ENCODE data around the gene FOXC1. TPM values are rescaled to one million over a fixed set of nuclear protein-coding genes. Genes with fewer than 3 reads are reported as not detected.

The FOXC1 gene
- polyA plus RNA-seq (ENCODE audit: insufficient read length in 3 of 3), result 10 to 100 TPM; 80.3 to 84.8 (median 82.5) TPM

DNA sequence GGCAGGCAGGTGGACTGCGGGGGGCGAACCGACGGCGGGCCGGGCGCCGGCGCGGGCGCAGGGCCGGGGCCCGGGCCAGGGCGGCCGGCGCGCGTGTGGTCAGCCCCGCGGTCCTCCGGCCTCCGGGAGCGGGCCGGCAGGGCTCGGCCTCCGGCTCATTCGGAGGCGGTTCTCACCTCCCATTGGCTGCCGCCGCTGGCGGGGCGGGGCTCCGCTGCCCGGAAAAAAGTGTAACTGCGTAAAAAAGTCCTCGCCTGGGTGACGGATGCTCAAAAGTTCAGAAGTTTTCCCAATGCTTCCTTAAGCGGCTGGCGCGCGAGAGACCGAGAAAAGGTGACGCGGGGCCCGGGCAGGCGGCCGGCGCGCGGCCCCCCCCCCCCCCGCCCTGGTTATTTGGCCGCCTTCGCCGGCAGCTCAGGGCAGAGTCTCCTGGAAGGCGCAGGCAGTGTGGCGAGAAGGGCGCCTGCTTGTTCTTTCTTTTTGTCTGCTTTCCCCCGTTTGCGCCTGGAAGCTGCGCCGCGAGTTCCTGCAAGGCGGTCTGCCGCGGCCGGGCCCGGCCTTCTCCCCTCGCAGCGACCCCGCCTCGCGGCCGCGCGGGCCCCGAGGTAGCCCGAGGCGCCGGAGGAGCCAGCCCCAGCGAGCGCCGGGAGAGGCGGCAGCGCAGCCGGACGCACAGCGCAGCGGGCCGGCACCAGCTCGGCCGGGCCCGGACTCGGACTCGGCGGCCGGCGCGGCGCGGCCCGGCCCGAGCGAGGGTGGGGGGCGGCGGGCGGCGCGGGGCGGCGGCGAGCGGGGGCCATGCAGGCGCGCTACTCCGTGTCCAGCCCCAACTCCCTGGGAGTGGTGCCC is at the start of gene FOXC1:
TSS of gene FOXC1 (plus strand) at position 268 of the 849 bp plus-strand sequence. CDS start at position 799, 531 bp downstream.
- no peak for DNase-seq (ENCODE audit: low read depth in 3 of 3, low spot score in 2 of 3)

DNA sequence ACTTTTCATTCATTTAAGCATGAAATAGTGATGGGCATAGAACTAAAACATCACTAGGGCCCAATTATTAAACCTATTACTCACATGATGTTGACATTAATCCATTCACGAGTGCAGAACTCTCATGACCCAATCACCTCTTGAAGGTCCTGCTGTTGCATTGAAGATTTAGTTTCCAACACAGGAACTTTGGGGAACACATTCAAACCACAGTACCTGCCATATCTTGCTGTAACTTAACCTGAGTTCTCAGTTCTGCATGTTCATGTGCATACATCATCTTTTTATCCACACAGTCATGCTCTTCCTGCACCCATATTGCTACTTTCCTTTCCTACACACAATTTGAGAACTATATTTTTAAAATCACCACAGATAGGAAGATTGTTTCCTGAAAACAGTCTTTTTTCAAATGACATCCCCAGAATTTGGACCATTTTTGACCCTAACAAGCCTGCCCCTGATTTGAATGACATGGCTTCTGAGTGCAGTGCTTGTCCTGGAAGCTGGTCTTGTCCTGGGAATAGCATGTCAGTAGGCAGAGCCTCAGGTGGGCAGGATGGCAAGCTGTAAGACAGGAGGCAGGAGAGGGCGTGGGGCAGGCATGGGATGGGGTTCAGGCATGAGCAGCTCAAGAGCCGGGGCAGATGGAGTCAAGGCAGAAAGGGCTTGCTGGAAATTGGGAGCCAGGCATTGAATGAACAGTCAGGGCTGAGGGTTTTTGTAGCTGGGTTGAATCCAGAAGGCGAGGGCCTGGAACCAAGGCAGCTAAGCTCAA is 49.2 kb upstream of the FOXC1 start:
- DNase-seq (ENCODE audit: low read depth in 3 of 3, low spot score in 2 of 3), result no peak

DNA sequence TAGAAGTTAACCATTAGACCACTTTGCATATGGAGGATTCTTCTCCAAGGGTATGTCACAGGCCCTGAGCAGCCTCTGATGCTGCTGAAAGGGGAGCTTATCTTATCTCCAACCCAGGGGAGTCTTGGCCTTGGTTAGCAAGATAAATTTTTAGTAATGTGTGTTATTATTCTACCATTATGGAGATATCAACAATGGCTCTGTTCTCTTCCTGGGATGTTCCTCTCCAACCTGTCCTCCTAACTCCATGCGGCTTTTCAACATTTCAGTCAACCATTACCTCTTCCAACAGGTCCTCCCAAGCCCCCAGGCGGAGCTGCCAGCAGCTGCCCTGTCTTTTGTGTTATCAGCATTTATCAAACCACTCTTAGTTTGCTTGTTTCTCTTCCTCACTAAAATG is 48.4 kb upstream of the FOXC1 start:
- DNase-seq (ENCODE audit: low read depth in 3 of 3, low spot score in 2 of 3), result no peak

DNA sequence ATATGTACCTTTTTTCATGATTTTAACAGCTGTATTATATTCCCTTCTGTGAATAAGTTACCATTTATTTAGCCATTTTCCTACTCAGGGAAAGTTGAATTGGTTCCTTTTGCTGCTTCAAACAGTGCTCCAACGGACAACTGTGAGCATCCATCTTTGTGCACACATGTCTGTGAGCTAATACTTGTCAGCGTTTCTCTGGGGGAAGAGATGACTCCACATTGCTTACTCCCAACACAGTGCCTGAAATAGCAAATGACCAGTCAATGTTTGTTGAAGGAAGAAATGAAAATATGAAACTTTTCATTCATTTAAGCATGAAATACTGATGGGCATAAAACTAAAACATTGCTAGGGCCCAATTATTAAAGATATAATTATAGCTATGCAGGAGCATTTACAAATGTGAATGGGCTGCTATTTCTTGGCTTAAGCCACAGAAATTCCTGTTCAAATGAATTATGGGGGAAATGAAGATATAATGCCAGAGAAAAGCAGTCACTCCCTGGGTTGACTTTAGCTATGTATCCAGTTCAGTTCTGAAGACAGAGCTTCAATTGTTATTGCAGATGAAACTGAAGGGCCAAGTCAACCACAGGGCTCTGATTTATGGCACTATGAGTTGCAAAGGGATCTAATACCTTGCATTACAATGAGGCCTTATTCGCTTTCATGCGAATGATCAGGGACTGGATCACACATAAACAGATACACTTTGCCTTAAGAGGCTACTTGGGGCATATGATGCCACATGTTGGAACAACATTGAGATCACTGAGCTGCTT is 47.4 kb upstream of the FOXC1 start:
- no peak for DNase-seq (ENCODE audit: low read depth in 3 of 3, low spot score in 2 of 3)

DNA sequence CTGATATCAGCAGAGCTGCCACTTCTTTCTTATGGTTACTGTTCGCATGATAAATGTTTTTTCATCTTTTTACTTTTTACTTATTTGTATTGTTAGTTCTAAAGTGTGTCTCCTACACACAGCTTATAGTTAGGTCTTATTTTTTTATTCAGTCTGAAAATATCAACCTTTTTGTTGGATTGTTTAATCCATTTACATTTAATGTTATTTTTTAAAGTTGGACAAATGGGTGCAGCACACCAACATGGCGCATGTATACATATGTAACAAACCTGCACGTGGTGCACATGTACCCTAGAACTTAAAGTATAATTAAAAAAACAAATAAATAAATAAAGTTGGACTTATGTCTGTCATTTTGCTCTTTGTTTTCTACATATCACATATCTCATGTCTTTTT is 40.3 kb upstream of the FOXC1 start:
- DNase-seq (ENCODE audit: low read depth in 3 of 3, low spot score in 2 of 3), result no peak

DNA sequence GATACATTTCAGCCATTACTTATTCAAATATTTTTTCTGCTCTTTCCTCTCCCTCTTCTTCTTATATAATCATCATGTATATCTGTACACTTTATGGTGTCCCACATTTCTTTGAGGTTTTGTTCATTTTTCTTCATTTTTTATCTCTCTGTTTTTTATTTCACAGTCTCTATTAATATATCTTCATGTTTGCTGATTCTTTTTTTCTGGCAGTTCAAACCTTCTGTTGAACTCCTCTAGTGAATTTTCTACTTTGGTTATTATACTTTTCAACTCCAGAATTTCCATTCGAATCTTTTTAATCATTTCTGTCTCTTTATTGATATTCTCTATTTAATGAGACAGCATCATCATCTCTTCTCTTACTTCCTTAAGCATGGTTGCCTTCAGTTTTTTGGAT is 38.9 kb upstream of the FOXC1 start:
- DNase-seq (ENCODE audit: low read depth in 3 of 3, low spot score in 2 of 3), result no peak

DNA sequence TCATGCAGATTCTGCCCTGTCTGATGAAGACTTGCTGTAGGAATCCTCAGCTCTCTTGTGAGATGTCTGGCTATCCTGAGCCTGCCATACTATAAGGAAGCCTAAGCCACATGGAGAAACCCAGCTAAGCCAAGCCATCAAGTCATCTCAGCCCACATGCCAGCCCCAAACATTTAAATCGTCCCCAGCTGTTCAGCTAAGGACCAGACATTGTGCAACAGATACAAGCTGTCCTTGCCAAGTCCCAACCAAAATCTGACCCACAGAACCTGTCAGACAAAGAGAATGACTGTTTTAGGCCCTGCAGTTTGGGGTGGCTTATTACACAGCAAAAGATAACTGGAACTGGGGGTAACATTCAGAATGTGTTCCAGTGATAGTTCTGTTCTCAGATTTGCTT is 36.8 kb upstream of the FOXC1 start:
- no peak for DNase-seq (ENCODE audit: low read depth in 3 of 3, low spot score in 2 of 3)

DNA sequence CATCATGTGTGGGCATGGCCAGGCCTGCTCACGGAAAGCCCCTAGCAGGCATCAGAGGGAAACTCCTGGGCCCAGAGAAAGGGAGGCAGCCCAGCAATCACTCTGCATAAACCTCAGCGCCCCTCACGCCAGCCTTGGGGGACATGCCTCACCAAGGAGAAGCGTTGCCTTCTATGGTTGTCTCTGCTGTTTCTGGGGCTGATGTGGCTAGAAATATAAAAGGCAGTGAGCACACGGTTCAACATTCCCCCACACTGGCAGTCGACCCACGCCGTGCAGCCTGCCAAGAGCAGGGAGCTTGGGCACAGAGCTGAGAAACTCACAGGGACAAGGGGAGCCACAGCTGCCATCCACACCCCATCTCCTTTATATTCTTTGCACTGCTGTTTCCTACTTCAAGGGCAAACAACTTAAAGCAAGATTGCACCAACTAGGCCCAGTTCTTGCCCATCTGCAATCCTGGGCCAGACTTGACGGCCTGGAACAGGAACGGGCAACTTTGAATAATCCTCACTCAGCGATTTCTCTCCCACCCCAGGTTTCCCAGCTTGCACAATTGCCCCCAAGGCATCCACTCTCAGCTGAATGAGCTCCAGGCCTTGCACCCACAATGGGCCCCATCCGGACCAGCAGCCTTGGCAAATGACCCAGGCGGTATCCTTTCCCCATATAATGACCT is 35.5 kb upstream of the FOXC1 start:
- DNase-seq (ENCODE audit: low read depth in 3 of 3, low spot score in 2 of 3), result no peak

DNA sequence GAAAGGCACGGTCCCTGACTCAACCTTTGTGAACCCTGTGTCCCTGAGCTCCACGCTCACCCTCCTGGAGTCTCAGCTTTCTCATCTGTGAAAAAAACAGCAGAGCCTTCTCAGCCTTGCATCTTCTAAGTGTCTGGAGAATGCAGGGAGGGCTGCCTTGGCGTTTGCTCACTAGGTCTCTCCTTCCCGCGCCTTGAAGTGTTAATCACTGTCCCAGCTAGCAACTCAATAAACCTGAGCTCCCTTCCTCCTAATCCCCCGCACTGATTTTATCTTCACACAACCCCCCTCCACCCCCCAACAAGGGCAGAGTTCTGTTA is 34.9 kb upstream of the FOXC1 start:
- DNase-seq (ENCODE audit: low read depth in 3 of 3, low spot score in 2 of 3), result no peak

DNA sequence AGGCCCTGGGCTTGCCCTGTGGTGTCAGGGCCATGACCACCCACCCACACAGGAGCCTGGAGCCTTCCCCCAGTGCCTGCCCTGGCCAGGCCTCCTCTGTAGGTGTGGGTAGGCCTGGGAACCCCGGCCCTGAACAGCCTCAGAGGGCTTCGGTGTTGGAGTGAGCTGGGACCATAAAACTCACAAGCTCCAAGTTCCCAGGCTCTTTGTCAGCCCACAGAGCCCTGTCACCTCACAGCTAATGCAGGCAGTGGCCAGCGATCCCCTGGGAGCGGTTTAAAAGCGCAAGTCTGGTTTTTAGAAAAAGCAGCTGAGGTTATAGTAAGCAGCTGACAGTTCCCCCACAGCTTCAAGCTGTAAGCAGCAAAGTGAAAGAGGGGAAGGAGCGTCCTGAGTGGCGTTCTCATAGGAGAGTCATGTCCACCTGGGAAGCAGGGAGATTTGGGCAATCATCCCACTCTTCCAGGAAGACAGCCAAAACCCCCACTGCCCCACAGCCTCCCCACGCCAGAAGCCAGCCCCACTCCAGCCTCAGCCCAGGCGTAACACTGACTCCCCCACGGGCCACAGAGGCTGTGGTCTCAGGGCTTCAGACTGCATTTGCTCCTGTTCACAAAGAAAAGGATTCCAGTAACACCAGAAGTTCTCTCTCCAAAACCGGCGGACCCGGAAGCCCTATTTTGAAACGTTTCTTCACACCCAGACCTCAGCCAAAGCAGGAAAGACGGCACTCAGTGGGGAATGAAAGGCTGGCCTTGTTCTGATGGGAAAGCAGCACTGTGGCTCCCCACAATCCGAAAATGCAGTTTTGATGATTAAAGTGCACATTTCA is 34.3 kb upstream of the FOXC1 start:
- no peak for DNase-seq (ENCODE audit: low read depth in 3 of 3, low spot score in 2 of 3)

DNA sequence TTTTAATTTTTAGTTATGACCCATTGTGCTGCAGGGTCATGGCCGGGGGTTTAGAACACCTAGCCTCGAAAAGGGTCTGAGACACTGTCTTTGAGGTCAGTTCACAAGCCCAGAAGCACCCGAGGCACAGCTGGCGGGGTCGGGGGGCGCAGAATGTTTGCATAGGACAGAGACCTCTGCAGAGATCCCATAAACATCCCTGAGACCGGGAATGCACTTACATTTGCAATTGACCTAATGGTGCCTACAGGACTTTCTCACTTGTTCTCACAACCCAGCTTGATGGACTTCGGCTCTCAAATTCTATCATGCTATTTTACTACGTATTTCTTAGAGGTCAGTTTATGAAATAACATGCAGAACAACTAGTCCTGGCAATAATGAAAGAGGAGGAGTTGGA is 33.5 kb upstream of the FOXC1 start:
- no peak for DNase-seq (ENCODE audit: low read depth in 3 of 3, low spot score in 2 of 3)

DNA sequence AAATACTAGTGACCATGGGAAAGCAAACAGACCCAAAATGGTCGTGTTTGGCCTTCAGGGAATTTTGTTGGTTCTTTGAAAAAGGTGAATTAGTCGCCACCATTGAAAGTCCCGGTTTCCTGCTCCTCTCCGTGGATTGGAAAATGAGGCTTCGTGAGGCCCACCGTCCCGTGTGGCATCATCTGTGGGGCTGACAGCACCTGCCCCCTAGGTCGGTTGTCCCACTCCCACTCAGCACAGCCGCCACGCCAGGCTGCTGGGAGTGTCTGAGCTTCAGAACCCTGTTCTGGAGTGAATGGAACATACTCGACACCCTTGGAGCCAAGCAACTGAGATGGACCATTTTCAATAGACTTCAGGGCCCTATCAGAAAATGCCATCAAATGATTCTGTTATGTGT is 33.0 kb upstream of the FOXC1 start:
- no peak for DNase-seq (ENCODE audit: low read depth in 3 of 3, low spot score in 2 of 3)

DNA sequence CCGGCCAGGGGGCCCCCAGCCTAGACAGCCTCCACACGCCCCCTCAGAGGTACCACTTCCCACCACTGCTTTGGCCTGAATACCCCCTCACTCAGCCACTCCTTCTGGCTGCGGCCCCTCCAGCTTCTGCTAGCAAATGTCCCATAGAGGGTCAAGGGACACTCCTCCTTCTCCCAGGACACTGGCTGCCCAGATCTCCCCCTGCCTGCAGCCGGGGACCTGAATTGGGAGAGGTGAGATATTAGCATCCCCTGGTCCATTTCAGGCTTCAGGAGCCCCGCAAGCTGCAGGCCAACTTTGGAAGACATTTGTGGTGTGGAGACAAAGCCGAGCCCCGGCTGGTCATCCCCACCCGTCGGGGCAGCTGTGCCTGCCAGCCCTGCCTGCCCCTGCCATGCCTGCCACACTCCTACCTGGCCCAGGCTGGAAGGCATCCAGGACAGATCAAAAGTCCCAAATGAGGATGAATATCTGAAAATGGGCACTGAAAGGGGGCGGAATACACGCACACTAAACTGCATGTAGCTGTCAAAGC is 32.5 kb upstream of the FOXC1 start:
- DNase-seq (ENCODE audit: low read depth in 3 of 3, low spot score in 2 of 3), result no peak

DNA sequence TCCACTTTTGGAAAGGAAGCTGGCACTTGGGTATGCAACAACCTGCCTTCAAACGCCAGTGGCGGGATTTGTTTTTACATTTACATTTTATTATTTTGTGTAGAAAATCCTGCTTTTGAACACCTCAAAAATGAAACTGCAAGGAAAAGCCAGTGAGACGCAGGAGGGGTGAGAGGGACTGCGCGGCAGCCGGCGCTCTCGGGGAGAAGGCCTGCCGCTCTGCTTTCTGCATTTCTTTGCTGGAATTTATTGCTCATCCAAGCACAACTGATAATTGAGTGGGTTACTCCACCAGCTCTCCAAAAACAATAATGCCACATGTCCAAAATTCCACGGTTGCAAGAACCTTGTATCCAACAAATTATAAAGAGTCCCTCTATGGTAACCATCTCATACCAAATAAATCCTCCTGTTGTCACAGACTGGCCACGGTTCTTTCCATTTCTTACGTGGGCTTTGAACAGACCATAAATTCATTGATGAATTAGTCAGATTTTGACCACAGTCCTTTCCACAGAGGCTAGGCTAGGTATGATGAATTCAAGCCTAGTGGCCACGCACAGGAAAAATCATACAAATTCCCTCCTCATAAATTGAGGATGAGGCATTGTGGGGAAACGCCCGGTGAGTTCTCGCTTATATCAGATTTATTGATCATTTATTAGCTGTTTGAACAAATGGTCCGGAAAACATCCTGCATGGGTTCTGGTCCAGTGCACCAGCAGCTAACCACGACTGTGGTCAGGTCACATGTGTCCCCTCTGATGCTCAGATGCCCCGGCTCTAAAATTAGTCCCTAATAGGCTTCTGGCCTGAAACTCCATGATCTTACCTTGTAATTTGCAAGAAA is 31.6 kb upstream of the FOXC1 start:
- DNase-seq (ENCODE audit: low read depth in 3 of 3, low spot score in 2 of 3), result no peak

DNA sequence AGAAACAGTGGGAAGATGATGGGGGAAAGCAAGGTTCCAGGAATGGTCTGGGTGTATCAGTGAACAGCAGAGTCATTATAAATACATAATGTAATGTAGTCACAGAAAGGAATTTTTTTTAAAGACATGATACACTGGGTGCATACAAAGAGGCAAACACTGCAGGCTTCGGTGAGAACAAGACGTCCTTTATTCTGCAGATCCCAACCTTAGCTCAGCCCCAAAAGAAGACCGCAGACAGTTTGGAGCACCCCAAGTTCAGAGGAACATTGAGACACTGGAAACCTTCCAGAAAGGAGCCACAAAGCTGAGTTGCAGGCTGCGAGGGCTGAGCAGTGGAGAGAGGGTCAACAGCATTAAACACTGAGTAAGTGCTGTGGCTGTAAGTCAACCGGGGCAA is 30.6 kb upstream of the FOXC1 start:
- no peak for DNase-seq (ENCODE audit: low read depth in 3 of 3, low spot score in 2 of 3)

DNA sequence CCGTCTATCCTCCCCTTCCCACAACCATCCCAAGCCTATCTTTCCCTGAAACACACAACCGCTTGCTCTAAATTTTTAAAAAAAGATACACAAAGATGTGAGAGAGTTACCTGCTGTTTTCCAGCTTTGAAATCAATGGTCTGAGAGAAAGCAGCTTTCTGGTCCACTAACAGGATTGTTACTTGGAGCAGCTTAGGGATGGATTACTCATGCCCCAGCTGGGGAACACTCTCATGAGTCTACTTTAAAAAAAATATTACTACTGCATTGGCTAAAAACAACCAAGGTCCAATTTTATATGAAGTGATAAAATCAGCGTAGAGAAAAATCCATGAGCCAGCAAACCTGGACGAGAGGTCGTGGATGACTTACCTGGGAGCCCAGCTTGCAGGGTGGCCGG is 29.6 kb upstream of the FOXC1 start:
- DNase-seq (ENCODE audit: low read depth in 3 of 3, low spot score in 2 of 3), result no peak

DNA sequence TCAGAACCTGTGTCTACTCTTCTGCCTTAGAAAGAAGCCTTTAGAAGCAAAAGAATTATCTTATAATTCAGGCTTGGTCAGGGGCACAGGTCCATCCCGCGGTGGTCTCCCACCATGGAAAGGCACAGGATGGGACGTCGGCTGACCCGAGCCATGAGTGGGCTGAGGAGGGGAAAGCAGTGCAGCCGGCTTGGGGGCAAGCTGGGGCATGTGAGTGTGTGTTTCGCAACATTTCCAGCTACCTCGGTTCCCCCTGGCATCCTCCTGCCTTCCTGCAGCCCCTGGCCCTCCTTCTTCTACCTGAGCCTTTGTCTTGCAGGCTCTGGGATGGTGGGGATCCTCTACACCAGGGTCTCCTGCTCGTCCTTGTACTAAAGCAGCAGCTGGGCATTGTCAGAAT is 29.1 kb upstream of the FOXC1 start:
- no peak for DNase-seq (ENCODE audit: low read depth in 3 of 3, low spot score in 2 of 3)

DNA sequence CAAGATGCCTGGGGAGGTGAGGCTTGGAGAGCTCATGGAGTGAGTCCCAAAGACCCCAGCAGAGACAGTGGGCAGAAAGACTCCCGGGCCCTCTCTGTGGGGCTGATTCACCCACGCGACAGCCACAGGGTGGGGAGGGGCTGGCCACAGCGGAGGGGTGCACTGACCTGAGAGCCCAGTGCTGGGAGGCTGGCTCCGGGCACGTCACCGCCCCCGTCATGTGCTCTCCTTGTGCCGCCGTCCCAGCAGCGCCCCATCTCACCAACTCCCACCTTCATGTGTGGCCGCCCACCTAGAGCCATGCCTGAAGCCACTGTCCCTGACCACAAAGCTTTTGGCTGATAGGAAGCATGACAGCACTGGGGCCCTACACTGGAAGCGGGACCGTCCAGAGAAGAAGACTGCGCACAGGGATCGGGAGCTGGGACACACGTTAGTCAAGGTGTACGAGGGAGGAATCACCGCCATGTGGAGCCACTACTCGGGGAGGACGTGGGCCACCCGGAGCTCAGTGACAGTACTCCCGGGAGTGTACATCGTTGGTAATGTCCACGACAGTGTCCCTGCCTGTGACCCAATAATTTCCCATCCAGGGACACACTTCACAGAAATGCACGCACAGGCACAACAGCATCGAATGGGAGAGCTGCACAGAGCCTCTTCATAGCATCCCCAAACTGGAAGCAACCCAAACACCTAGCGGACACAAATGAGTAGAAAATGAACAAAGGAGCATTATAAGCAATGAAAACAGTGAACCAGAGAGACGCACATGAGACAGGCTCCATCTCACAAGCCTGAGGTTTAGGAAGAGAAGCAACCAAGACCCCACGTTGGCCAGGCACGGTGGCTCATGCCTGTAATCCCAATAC is 28.4 kb upstream of the FOXC1 start:
- no peak for DNase-seq (ENCODE audit: low read depth in 3 of 3, low spot score in 2 of 3)
